Measurements from ENCODE around the gene NECTIN4. TPM values are rescaled to one million over a fixed set of nuclear protein-coding genes. Genes with fewer than 3 reads are reported as not detected.

Gene NECTIN4
- total and polyA plus RNA-seq, 2 of the 13 experiments (the other 11 are each of a cell fraction or from before 2014, with no cell fraction given), result 5.9 to 12.4 TPM

DNA sequence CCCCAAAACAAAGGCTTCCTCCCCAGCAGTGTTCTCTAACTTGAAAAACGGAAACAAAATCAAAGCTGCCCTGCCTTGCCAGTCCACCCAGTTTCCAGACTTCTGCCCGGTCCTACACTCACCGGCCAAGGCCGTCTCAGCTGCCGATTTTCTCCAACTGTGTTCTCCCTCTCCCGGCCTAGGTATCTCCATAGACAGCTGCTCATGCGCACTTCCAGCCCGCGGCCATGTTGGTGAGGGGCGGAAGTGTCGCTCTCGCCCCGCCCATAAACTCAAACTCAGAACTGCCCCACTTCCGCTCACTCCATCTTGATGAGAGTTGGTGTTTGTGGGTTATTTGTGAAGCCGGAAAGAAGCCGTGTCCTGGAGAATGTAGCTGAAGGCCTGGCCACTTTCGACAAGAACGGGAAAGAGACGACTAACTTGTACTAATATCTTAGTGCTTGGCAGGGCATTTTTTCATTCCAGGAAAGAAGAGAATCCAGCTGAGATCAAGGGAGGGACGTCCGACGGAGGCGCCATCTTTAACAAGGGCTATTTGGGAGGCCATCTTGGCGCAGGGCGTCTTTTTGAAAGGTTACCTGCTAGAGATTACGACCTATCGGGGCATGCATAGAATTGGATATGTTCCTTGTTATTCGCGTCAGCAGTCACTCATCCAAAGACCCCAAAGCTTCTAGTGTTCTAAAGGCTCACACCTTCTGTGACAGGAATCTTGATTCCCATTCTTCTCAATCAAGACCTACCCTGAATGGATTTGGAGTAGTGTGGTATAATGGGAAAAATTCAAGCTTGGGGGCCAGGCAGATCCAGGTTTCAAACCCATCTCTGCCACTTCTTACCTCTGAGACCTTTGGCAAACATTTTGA is 43.4 kb downstream of the NECTIN4 start, which contains the start of gene USF1 (continued):
- TF ChIP-seq ZNF749 (CRISPR knock-in tag; IDR thresholded peaks at IDR 0.05; ENCODE audit: borderline replicate concordance) (0 out of 2 replicates have a peak, but pooled peaks have one; percentile 26), ZNF567 (CRISPR knock-in tag; IDR thresholded peaks at IDR 0.05; ENCODE audit: borderline replicate concordance) (0 out of 2 replicates have a peak, but pooled peaks have one; percentile 69), MLXIP (CRISPR knock-in tag; IDR thresholded peaks at IDR 0.05; ENCODE audit: borderline replicate concordance) (no peak), CTCF (CRISPR knock-in tag; IDR thresholded peaks at IDR 0.05) (peak; percentile 14; the same call in 1 of the 2 replicates), ZSCAN31 (CRISPR knock-in tag; IDR thresholded peaks at IDR 0.05; ENCODE audit: low read depth) (peak; percentile 85), ZNF740 (CRISPR knock-in tag; IDR thresholded peaks at IDR 0.05) (no peak), ZNF230 (CRISPR knock-in tag; IDR thresholded peaks at IDR 0.05) (peak; percentile 63; the same call in 1 of the 2 replicates), RXRA (CRISPR knock-in tag; IDR thresholded peaks at IDR 0.05) (no peak), MED13 (CRISPR knock-in tag; IDR thresholded peaks at IDR 0.05) (no peak; the same call in 1 of the 2 replicates), MAF1 (CRISPR knock-in tag; IDR thresholded peaks at IDR 0.05; ENCODE audit: borderline replicate concordance) (no peak), IRF2 (CRISPR knock-in tag; IDR thresholded peaks at IDR 0.05) (0 out of 2 replicates have a peak, but pooled peaks have one; percentile 24), TMF1 (CRISPR knock-in tag; IDR thresholded peaks at IDR 0.05; ENCODE audit: low read depth) (no peak), ZNF430 (CRISPR knock-in tag; IDR thresholded peaks at IDR 0.05) (peak; percentile 77), ZNF468 (CRISPR knock-in tag; IDR thresholded peaks at IDR 0.05) (no peak), RXRB (CRISPR knock-in tag; IDR thresholded peaks at IDR 0.05; ENCODE audit: borderline replicate concordance) (no peak; the same call in 1 of the 2 replicates)
- TF ChIP-seq, protein P1, sequence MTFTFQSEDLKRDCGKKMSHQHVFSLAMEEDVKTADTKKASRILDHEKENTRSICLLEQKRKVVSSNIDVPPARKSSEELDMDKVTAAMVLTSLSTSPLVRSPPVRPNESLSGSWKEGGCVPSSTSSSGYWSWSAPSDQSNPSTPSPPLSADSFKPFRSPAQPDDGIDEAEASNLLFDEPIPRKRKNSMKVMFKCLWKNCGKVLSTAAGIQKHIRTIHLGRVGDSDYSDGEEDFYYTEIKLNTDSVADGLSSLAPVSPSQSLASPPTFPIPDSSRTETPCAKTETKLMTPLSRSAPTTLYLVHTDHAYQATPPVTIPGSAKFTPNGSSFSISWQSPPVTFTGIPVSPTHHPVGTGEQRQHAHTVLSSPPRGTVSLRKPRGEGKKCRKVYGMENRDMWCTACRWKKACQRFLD (CRISPR knock-in tag; IDR thresholded peaks at IDR 0.05; ENCODE audit: borderline replicate concordance), result no peak
- TF ChIP-seq, protein P2, sequence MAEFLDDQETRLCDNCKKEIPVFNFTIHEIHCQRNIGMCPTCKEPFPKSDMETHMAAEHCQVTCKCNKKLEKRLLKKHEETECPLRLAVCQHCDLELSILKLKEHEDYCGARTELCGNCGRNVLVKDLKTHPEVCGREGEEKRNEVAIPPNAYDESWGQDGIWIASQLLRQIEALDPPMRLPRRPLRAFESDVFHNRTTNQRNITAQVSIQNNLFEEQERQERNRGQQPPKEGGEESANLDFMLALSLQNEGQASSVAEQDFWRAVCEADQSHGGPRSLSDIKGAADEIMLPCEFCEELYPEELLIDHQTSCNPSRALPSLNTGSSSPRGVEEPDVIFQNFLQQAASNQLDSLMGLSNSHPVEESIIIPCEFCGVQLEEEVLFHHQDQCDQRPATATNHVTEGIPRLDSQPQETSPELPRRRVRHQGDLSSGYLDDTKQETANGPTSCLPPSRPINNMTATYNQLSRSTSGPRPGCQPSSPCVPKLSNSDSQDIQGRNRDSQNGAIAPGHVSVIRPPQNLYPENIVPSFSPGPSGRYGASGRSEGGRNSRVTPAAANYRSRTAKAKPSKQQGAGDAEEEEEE (CRISPR knock-in tag; IDR thresholded peaks at IDR 0.05; ENCODE audit: borderline replicate concordance), result no peak
- TF ChIP-seq, protein P3, sequence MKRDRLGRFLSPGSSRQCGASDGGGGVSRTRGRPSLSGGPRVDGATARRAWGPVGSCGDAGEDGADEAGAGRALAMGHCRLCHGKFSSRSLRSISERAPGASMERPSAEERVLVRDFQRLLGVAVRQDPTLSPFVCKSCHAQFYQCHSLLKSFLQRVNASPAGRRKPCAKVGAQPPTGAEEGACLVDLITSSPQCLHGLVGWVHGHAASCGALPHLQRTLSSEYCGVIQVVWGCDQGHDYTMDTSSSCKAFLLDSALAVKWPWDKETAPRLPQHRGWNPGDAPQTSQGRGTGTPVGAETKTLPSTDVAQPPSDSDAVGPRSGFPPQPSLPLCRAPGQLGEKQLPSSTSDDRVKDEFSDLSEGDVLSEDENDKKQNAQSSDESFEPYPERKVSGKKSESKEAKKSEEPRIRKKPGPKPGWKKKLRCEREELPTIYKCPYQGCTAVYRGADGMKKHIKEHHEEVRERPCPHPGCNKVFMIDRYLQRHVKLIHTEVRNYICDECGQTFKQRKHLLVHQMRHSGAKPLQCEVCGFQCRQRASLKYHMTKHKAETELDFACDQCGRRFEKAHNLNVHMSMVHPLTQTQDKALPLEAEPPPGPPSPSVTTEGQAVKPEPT (CRISPR knock-in tag; IDR thresholded peaks at IDR 0.05; ENCODE audit: low read depth), result peak; percentile 78; the same call in 1 of the 2 replicates

Data from HepG2 (cell line).